K562 (cell line): ENCODE measurements around the gene MACROD2. TPM values are rescaled to one million over a fixed set of nuclear protein-coding genes. Genes with fewer than 3 reads are reported as not detected.

Experiments used
- ATAC-seq: fragments of 200-7000 bp; cut with Tn5 transposase; 3 replicates; pipeline ENCODE4 v1.9.1; 2020; ENCODE audit warnings: moderate library complexity
- BruUV-seq: library from RNA; stranded (reverse); fragments of 400-500 nt; replicated peaks from 2 replicates; lab custom pipeline; 2021; lab: Mats Ljungman, UMichigan
- CTCF ChIA-PET: fragments of 300-600 bp; formaldehyde crosslinking; extraction: SDS; loops from one replicate; lab custom pipeline; 2021; ENCODE audit warnings: low intra/inter-chr PET ratio; lab: Yijun Ruan, JAX
- POLR2A ChIA-PET: fragments of 300-600, 350-650 bp; sonication (Branson Sonifier 250); formaldehyde crosslinking; extraction: SDS; loops from one replicate; lab custom pipeline; 2021; ENCODE audit warnings: antibody characterized with exemption, inconsistent platforms; lab: Yijun Ruan, JAX
- DNase-seq, 4 experiments: peaks; one replicate each; pipeline versions ENCODE4 v3.0.0 to v3.0.0-alpha.2; 2011 to 2018; ENCODE audit warnings: low spot score in 3 of 4, mixed read lengths in 3 of 4; ENCODE audit errors: extremely low read depth in 1 of 4
- FAIRE-seq: peaks from 2 replicates; lab custom pipeline; 2011; peaks lifted over from hg19 to GRCh38; lab: Jason Lieb, UNC
- H2AFZ ChIP-seq: 2 replicates; pipeline ENCODE4 v1.6.0; 2011; ENCODE audit warnings: low read depth, low read length, control low read depth, inconsistent platforms
- H3K27ac ChIP-seq: fragments of 200-600 bp; 3 replicates; pipeline ENCODE4 v1.8.0; 2011; ENCODE audit warnings: low read depth, mild to moderate bottlenecking, control low read depth, inconsistent platforms, low read length, moderate library complexity, mixed read lengths; ENCODE audit errors: extremely low read depth
- H3K27me3 ChIP-seq, 2 experiments: fragments of 300-600 bp in 1 of 2; 2 replicates in 1 of 2; 3 replicates in 1 of 2; pipeline versions ENCODE4 v1.6.0 to v1.8.0; 2011; ENCODE audit warnings: inconsistent platforms in 2 of 2, low read length in 2 of 2, mild to moderate bottlenecking in 1 of 2, mixed read lengths in 1 of 2, moderate library complexity in 1 of 2; ENCODE audit not compliant: control insufficient read depth in 2 of 2, insufficient read depth in 2 of 2
- H3K36me3 ChIP-seq: fragments of 300-600 bp; 3 replicates; pipeline ENCODE4 v1.8.0; 2011; ENCODE audit warnings: mild to moderate bottlenecking, low read length, inconsistent platforms; ENCODE audit not compliant: control insufficient read depth, insufficient read depth
- H3K4me1 ChIP-seq, 2 experiments: fragments of 200-600 bp in 1 of 2; replicated peaks in 1 of 2; 2 replicates in 1 of 2; 3 replicates in 1 of 2; pipeline versions ENCODE4 v1.5.1 to v1.8.0; 2011; ENCODE audit warnings: inconsistent platforms in 2 of 2, low read length in 2 of 2, mild to moderate bottlenecking in 1 of 2, mixed read lengths in 1 of 2, moderate library complexity in 1 of 2; ENCODE audit not compliant: control insufficient read depth in 2 of 2, insufficient read depth in 2 of 2
- H3K4me2 ChIP-seq: 2 replicates; pipeline ENCODE4 v1.6.1; 2011; ENCODE audit warnings: low read length, control low read depth, inconsistent platforms, mixed read lengths; ENCODE audit not compliant: insufficient read depth
- H3K4me3 ChIP-seq: fragments of 200-600 bp; sonication (generic), shearing (Covaris generic); 2 replicates; pipeline ENCODE4 v1.5.1; 2016; ENCODE audit warnings: control low read depth, inconsistent platforms
- H3K79me2 ChIP-seq: fragments of 200-600 bp; 3 replicates; pipeline ENCODE4 v1.8.0; 2011; ENCODE audit warnings: low read length, inconsistent platforms; ENCODE audit not compliant: control insufficient read depth, insufficient read depth
- H3K9ac ChIP-seq, 2 experiments: 2 replicates each; pipeline versions ENCODE4 v1.6.0 to v1.6.1; 2011; ENCODE audit warnings: low read depth in 2 of 2, low read length in 2 of 2, control low read depth in 1 of 2, inconsistent platforms in 1 of 2, mild to moderate bottlenecking in 1 of 2, mixed read lengths in 1 of 2; ENCODE audit not compliant: insufficient read depth in 1 of 2
- H3K9me1 ChIP-seq: one replicate; pipeline ENCODE4 v1.6.0; 2011; ENCODE audit warnings: inconsistent platforms, mild to moderate bottlenecking, low read length, moderate library complexity; ENCODE audit not compliant: control insufficient read depth, insufficient read depth
- H3K9me3 ChIP-seq: replicated peaks from 2 replicates; pipeline ENCODE4 v1.5.1; 2011; ENCODE audit warnings: low read depth, low read length, inconsistent platforms; ENCODE audit not compliant: control insufficient read depth, insufficient read depth
- H4K20me1 ChIP-seq: replicated peaks from 2 replicates; pipeline ENCODE4 v1.6.1; 2011; ENCODE audit warnings: low read length, inconsistent platforms, mixed read lengths; ENCODE audit not compliant: control insufficient read depth, insufficient read depth
- IRF9 ChIP-seq: fragments of 450-650 bp; IDR thresholded peaks from 2 replicates; pipeline ENCODE4 v1.6.1; 2016; ENCODE audit warnings: missing biosample characterization, missing genetic modification characterization
- KDM5B ChIP-seq: fragments of 200-600 bp; sonication (generic); IDR thresholded peaks from 2 replicates; pipeline ENCODE4 v1.6.1; 2012; ENCODE audit warnings: low read depth, mild to moderate bottlenecking, moderate library complexity, low read length, control low read depth, inconsistent platforms; ENCODE audit not compliant: insufficient replicate concordance
- SREBF1 ChIP-seq: fragments of 150-350 bp; IDR thresholded peaks from 2 replicates; pipeline ENCODE4 v1.6.1; 2014; ENCODE audit warnings: antibody characterized with exemption, low read depth, low read length, borderline replicate concordance
- ZKSCAN8 ChIP-seq: fragments of 200-800 bp; sonication (Bioruptor generic); IDR thresholded peaks from 2 replicates; pipeline ENCODE4 v1.6.1; 2016; ENCODE audit warnings: missing genetic modification characterization, missing compliant biosample characterization
- ZNF134 ChIP-seq: fragments of 250-450 bp; sonication (Bioruptor Pico); conservative IDR thresholded peaks from 2 replicates; pipeline ENCODE4 v1.4.0; 2020
- ZNF445 ChIP-seq: fragments of 250-450 bp; sonication (Bioruptor Pico); IDR thresholded peaks from 2 replicates; pipeline ENCODE4 v1.4.0; 2020; ENCODE audit warnings: low read depth, mild to moderate bottlenecking, moderate library complexity
- WGBS: fragments of 100-300 bp; shearing (Covaris generic); methylation state at CpG from one replicate; pipeline ENCODE4 v1.1.6; 2016; ENCODE audit warnings: low coverage, mixed read lengths; ENCODE audit not compliant: insufficient coverage; ENCODE audit errors: missing lambda C conversion rate; 5-methylcytosine and 5-hydroxymethylcytosine counted together
- in situ Hi-C: fragments of 300-500 bp; cut with MboI; formaldehyde crosslinking; loops from 4 replicates; pipeline ENCODE4 v1.15.0; 2018; ENCODE audit warnings: inconsistent platforms, mixed read lengths
- intact Hi-C: fragments of 100-400 bp; cut with micrococcal nuclease; formaldehyde crosslinking; loops from 2 replicates; pipeline ENCODE4 v1.14.2; 2022
- polyA plus RNA-seq, 8 experiments: library from polyadenylated mRNA; depleted of rRNA in 4 of 8; stranded (reverse) in 5 of 8; unstranded in 3 of 8; fragments of >200 nt; fragmentation: Nextera tagmentation in 2 of 8; fragmentation: Illumina TruSeq in 1 of 8; extraction: Ambion mirVana in 2 of 8; extraction: Trizol in 1 of 8; gene quantifications; 2 replicates each; pipeline versions ENCODE4 v1.2.1 to v1.2.3, GENCODE V29; 2011 to 2014; ENCODE audit warnings: inconsistent platforms in 1 of 8, missing spikeins in 1 of 8
- total RNA-seq, 7 experiments: library from RNA; depleted of rRNA in 6 of 7; stranded (reverse); fragments of >200 nt in 6 of 7; fragmentation: Illumina TruSeq in 2 of 7; extraction: Trizol in 2 of 7; gene quantifications; 2 replicates each; pipeline versions ENCODE4 v1.2.1 to v1.2.3, GENCODE V29; 2011 to 2021; ENCODE audit warnings: low replicate concordance in 1 of 7

The MACROD2 gene
- total and polyA plus RNA-seq, 9 of the 15 experiments (the other 6 are each of a cell fraction or from before 2014, with no cell fraction given): not detected

- no peaks in the 10 kb centered on the region for H3K9me3 ChIP-seq
- no peaks in the 10 kb centered on the region for H3K9me1 ChIP-seq
- H3K27me3 ChIP-seq: no peaks in the 10 kb centered on the region
- no peak overlapping the region for H3K27ac ChIP-seq
- no peak overlapping the region for H3K4me3 ChIP-seq
- H3K4me1 ChIP-seq: no peaks in the 10 kb centered on the region
- no peak overlapping the region for H2AFZ ChIP-seq
- WGBS: 0% methylated on average over 1 of the region's 1 CpG
- in situ Hi-C loops (no loop called here), intact Hi-C loops (no loop called here)
- H3K79me2 ChIP-seq: no peaks in the 10 kb centered on the region
- no peak for DNase-seq
- no TSS peak for BruUV-seq
- no peak for TF ChIP-seq KDM5B
- no peak for TF ChIP-seq SREBF1
- no peak for TF ChIP-seq IRF9 (tag)
- TF ChIP-seq ZNF134 (CRISPR knock-in tag): no peak
- TF ChIP-seq ZKSCAN8 (CRISPR knock-in tag): no peak
- no peak for TF ChIP-seq ZNF445
- no peak overlapping the region for H3K4me2 ChIP-seq
- POLR2A ChIA-PET: no interaction called here
- H3K36me3 ChIP-seq: no peaks in the 10 kb centered on the region
- ATAC-seq: no peak
- no peak for FAIRE-seq
- no peak overlapping the region for H3K9ac ChIP-seq
- H4K20me1 ChIP-seq: no peaks in the 10 kb centered on the region
- CTCF ChIA-PET: no interaction called here
Measured at GRCh38 chr20:15511551-15511950, 1516.2 kb downstream of the MACROD2 start.
